ENCODE results near the gene MAGEA3.

DNA sequence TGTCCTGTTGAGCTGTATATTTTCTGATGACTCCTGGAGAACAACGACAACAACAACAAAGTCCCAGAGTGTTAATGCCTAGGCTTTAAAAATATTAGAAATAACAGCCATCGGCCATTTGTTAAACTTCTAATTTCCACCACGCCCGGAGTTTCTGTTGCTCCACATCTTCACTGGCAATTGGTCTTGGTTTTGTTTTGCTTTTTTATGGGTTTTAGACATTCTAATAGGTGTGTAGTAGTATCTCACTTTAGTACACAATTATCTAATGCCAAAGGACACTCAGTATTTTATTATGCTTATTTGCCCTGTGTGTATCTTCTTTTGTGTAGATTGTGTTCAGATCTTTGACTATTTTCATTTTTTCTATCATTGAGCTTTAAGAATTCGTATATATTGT, 40.0 kb downstream of the MAGEA3 start:
- TF ChIP-seq EZH2 (IDR thresholded peaks at IDR 0.05) = no peak
- TF ChIP-seq POLR2AphosphoS5 (IDR thresholded peaks at IDR 0.05; ENCODE audit: borderline replicate concordance, low read depth, low read length) = no peak
- no peak for TF ChIP-seq FOXP2 (optimal IDR thresholded peaks at IDR 0.05; ENCODE audit: control extremely low read depth, extremely low read length, insufficient read depth)

Data from SK-N-MC (cell line).